IPS-20b (cell line): ENCODE results near the gene PKHD1.

Experiments used
- H3K27ac ChIP-seq: one replicate; pipeline ENCODE4 v1.5.1; 2013; ENCODE audit warnings: low read length
- H3K27me3 ChIP-seq: 2 replicates; pipeline ENCODE4 v1.6.1; 2013; ENCODE audit warnings: mild to moderate bottlenecking, low read length, inconsistent platforms; ENCODE audit not compliant: insufficient read depth
- H3K36me3 ChIP-seq: 2 replicates; pipeline ENCODE4 v1.6.1; 2013; ENCODE audit warnings: low read depth, mild to moderate bottlenecking, inconsistent platforms, low read length, moderate library complexity; ENCODE audit not compliant: insufficient read depth
- H3K4me1 ChIP-seq: 2 replicates; pipeline ENCODE4 v1.6.1; 2013; ENCODE audit warnings: mild to moderate bottlenecking, control low read depth, inconsistent platforms, low read length, moderate library complexity; ENCODE audit not compliant: insufficient read depth
- H3K4me3 ChIP-seq: 2 replicates; pipeline ENCODE4 v1.5.1; 2013; ENCODE audit warnings: mild to moderate bottlenecking, low read length, inconsistent platforms
- H3K9ac ChIP-seq: 2 replicates; pipeline ENCODE4 v1.6.1; 2013; ENCODE audit warnings: low read depth, mild to moderate bottlenecking, inconsistent platforms, low read length, moderate library complexity
- H3K9me3 ChIP-seq: 2 replicates; pipeline ENCODE4 v1.6.1; 2013; ENCODE audit warnings: mild to moderate bottlenecking, low read depth, low read length, inconsistent platforms; ENCODE audit not compliant: insufficient read depth

Gene PKHD1

DNA sequence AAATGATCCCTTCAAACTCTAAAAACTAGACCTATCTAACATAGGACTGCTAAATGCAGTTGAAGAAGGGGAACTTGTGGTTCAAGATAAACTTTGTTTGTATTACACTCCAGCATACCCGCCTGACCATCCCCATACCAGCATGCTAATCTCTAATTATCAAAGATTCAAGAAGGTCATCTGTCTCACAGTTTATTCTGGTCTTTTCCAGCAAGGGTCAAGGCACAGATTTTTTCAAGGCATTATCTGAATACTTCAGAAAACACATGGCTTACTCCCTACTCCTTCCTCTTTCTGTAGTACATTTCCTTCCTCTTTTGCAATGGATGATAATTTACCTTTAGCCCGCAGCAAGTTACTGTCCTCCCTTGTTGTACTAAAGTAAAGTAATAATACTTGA lies 174.1 kb downstream of the PKHD1 start:
- H3K4me3 ChIP-seq, result no peak overlapping the region
- no peaks in the 10 kb centered on the region for H3K36me3 ChIP-seq
- no peak overlapping the region for H3K27ac ChIP-seq
- H3K27me3 ChIP-seq, result no peaks in the 10 kb centered on the region
- H3K9ac ChIP-seq, result no peak overlapping the region
- H3K9me3 ChIP-seq, result no peaks in the 10 kb centered on the region
- peaks cover 6% of the 10 kb centered on the region; the same call in 1 of the 2 replicates for H3K4me1 ChIP-seq

DNA sequence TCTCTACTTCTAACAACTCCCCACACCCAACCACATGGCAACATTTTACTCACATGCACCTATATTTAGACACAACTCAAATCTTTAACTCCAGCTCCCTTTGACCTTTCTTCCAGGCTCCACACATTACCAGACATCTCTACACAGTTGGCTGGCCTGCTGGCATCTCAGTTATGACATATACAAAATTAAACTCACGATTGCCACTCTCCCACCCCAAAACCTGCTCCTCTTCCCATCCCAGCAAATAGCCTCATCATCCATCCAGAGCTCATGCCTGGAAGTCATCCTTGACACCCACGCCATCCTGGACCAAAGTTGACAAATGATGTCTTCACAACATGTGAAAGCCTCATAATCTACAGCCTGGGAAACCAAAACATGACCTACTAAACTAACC lies 176.6 kb downstream of the PKHD1 start:
- no peaks in the 10 kb centered on the region for H3K36me3 ChIP-seq
- no peak overlapping the region for H3K27ac ChIP-seq
- H3K27me3 ChIP-seq, result no peaks in the 10 kb centered on the region
- peaks cover 10% of the 10 kb centered on the region; the same call in 1 of the 2 replicates for H3K4me1 ChIP-seq
- H3K9ac ChIP-seq, result no peak overlapping the region
- H3K9me3 ChIP-seq, result no peaks in the 10 kb centered on the region
- H3K4me3 ChIP-seq, result no peak overlapping the region

DNA sequence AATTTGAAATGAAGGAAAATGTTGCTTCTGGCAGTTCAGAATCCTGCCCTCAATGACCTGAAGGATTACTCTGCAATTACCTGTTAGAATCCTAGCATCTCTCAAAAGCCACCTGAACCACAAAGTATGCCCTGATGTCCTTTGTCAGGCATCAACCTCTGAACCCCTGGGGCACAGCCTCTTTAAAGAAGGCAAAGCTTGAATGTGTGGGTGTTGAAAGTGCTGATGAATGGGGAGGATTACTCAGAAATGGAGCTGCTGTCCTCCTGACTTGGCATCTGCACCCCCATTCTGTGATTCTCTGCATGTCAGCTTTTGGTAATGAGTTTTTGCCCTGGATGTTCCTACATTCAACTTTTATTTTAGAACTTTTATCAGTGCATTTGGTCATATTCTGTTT lies 179.2 kb downstream of the PKHD1 start:
- no peak overlapping the region for H3K4me3 ChIP-seq
- H3K27me3 ChIP-seq, result no peaks in the 10 kb centered on the region
- no peaks in the 10 kb centered on the region for H3K9me3 ChIP-seq
- H3K4me1 ChIP-seq, result peaks cover 10% of the 10 kb centered on the region; the same call in 1 of the 2 replicates
- no peak overlapping the region for H3K27ac ChIP-seq
- no peak overlapping the region for H3K9ac ChIP-seq
- H3K36me3 ChIP-seq, result no peaks in the 10 kb centered on the region

DNA sequence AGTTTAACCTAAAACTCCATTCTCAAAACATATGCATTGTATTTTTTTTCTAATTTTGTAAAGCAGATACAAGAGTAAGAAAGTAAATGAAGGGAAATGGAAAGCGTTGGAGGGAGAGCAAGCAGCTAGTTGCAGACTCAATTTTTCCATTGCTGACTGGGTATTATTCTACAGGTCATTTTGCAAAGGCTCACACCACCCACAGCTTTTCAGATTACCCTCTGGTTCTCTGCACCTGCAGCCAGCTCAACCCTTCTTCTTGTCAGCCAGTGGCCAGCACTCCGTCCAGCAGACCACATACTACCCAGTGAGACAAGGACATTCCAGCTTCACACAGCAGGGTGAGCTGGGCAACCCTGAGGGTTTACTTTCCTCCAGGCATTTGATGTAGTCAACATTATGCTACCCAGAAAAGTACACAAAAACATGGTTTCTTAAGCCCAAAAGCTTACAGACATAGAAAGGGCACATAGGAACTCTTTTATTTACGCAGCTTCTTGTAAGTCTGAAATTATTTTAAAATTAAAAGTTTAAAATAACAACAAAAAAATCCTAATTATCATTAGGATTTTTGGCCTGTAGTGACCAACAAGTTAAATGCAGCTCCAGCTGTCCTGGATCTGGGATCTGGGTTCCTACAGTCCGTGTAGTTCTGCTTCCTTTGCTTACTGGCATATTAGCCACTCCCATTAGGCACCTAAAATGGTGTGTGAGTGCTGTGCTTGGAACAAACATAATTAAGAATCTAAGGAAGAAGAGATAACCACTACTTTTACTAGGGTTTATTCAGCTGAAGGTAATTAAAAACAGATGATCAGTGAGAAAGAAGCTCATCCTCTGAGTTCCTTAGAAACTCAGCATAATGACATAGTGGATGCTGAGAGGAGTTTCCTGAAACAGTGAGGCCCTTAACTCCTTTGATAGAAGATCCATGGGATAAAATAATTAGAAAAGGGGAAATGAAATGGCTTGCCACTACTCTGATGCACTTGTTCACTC lies 185.3 kb downstream of the PKHD1 start:
- Histone ChIP-seq H3K4me3 (no peak overlapping the region), H3K9me3 (no peaks in the 10 kb centered on the region), H3K36me3 (no peaks in the 10 kb centered on the region), H3K4me1 (no peaks in the 10 kb centered on the region), H3K27ac (no peak overlapping the region), H3K27me3 (no peaks in the 10 kb centered on the region), H3K9ac (no peak overlapping the region)

DNA sequence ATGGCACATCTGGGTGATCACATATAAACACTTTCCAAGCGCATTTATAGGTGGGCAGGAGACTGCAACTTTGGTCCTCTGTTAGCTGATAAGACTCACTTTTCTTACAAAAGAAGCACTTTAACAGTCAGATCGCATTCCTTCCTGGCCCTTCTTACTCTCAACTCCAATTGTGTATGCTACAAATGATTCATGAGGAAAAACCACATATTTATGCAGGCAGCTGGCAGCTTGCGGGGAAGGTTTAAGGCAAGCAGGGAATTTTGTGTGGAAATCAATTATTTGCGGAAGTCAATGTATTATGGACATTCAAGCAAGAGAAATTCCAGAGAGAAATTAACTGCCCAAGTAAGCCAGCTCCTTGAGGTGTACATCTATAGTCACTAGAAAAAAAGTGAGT lies 194.0 kb downstream of the PKHD1 start:
- no peaks in the 10 kb centered on the region for H3K4me1 ChIP-seq
- no peak overlapping the region for H3K27ac ChIP-seq
- no peak overlapping the region for H3K9ac ChIP-seq
- H3K9me3 ChIP-seq, result no peaks in the 10 kb centered on the region
- no peaks in the 10 kb centered on the region for H3K36me3 ChIP-seq
- H3K27me3 ChIP-seq, result no peaks in the 10 kb centered on the region
- H3K4me3 ChIP-seq, result no peak overlapping the region

DNA sequence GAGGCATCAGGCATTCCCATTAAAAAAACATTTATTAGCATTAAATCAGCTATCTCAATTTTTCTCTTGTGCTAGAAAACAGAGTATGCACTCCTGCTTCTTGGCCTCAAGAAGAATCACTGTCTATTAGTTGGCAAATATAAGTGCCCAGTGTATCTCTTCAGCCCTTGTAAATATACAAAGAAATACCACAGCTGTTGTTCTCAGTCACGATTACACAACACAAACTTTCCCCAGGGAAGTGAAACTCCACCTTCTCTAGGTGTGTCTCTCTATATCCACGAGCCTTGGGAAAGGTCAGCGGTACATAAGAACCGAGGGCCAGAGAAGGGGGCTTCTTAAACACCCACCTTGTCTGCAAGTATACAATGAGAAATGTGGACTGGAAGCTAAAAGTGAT lies 194.7 kb downstream of the PKHD1 start:
- Histone ChIP-seq H3K36me3 (no peaks in the 10 kb centered on the region), H3K27me3 (no peaks in the 10 kb centered on the region), H3K27ac (no peak overlapping the region), H3K9me3 (no peaks in the 10 kb centered on the region), H3K4me1 (no peaks in the 10 kb centered on the region), H3K4me3 (no peak overlapping the region), H3K9ac (no peak overlapping the region)

DNA sequence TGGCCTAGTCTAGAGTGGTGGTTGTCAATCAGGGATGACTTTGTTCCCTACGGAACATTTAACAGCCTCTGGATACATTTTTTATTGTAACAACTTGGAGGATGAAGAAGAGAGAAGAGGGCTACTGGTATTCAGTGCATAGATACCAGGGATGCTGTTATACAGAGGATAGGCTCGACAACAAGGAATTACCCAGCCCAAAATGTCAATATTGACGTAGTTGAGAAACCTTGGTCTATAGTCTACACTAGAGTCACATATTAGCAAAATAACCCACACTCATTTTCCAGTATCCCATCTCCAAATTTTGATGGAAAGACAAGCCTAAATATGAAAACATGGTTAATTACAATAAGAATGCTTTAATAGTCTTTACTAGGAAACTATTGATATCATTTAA lies 195.1 kb downstream of the PKHD1 start:
- Histone ChIP-seq H3K9me3 (no peaks in the 10 kb centered on the region), H3K27me3 (no peaks in the 10 kb centered on the region)

DNA sequence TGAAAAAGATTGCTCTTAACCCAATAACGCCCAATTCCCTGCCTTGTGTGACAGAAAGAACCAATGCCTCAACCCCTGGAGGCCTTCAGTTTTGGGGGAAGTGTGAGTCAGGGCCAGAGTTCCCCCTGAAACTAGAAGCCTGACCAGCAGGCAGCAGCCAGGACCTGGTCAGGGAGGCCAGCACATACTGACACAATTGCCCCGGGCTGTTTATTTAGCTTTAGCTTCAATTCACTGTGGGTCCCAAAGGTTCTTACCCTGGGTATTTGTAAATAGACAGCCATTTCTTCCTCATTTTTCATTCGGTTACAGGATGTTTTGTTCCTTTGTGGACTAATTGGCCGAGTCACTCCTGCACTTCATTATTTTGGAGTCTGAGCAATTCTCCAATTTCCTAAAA lies 195.6 kb downstream of the PKHD1 start:
- H3K4me3 ChIP-seq, result no peak overlapping the region
- no peak overlapping the region for H3K9ac ChIP-seq
- no peaks in the 10 kb centered on the region for H3K36me3 ChIP-seq
- H3K27me3 ChIP-seq, result no peaks in the 10 kb centered on the region
- H3K4me1 ChIP-seq, result no peaks in the 10 kb centered on the region
- H3K27ac ChIP-seq, result no peak overlapping the region
- H3K9me3 ChIP-seq, result no peaks in the 10 kb centered on the region

More for the DNA sequence above, 195.1 kb downstream of the PKHD1 start:
- no peaks in the 10 kb centered on the region for H3K4me1 ChIP-seq
- H3K36me3 ChIP-seq, result no peaks in the 10 kb centered on the region
- H3K9ac ChIP-seq, result no peak overlapping the region
- H3K4me3 ChIP-seq, result no peak overlapping the region
- no peak overlapping the region for H3K27ac ChIP-seq

DNA sequence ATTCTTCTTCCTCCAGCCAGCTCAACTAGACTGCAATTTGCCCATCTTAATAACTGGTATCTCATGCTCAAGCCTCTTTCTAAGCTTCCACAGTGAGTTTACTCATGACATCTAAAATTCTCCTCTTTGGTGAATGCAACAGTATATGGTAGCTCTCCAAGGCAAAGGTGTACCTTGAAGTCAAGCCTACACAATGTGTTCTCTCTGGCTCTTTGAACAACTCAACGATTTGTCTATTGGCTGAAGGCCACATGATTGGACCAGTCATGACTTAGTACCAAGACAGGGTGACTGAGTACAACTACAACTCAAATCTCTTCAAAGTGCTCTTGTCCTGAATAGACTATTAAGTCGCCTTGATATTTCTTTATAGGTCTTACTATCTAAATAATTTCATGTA lies 199.6 kb downstream of the PKHD1 start:
- Histone ChIP-seq H3K36me3 (no peaks in the 10 kb centered on the region), H3K27ac (no peak overlapping the region), H3K9me3 (no peaks in the 10 kb centered on the region), H3K4me1 (no peaks in the 10 kb centered on the region; the same call in 1 of the 2 replicates), H3K27me3 (no peaks in the 10 kb centered on the region), H3K4me3 (no peak overlapping the region), H3K9ac (no peak overlapping the region)

DNA sequence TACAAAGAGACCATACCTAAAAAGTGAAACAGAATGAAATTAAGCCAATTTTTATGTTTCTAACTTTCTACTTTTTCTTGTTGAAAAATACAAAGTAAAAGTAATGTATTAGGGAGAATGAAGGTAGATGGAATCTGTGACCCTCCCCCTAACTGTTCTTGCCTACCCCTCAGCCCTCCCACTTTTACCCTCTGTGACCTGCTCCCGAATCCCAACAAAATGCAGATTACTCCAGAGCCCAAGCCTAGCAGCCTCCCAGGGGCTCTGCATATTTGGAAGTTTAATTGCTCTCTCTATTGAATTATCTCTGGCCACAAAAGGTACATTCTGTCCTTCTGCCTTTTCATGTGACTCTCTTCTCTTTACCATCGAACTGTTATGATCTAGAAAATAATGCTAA lies 201.5 kb downstream of the PKHD1 start:
- Histone ChIP-seq H3K4me1 (no peaks in the 10 kb centered on the region; the same call in 1 of the 2 replicates), H3K27ac (no peak overlapping the region), H3K36me3 (no peaks in the 10 kb centered on the region), H3K9ac (no peak overlapping the region), H3K9me3 (no peaks in the 10 kb centered on the region), H3K4me3 (no peak overlapping the region), H3K27me3 (no peaks in the 10 kb centered on the region)

DNA sequence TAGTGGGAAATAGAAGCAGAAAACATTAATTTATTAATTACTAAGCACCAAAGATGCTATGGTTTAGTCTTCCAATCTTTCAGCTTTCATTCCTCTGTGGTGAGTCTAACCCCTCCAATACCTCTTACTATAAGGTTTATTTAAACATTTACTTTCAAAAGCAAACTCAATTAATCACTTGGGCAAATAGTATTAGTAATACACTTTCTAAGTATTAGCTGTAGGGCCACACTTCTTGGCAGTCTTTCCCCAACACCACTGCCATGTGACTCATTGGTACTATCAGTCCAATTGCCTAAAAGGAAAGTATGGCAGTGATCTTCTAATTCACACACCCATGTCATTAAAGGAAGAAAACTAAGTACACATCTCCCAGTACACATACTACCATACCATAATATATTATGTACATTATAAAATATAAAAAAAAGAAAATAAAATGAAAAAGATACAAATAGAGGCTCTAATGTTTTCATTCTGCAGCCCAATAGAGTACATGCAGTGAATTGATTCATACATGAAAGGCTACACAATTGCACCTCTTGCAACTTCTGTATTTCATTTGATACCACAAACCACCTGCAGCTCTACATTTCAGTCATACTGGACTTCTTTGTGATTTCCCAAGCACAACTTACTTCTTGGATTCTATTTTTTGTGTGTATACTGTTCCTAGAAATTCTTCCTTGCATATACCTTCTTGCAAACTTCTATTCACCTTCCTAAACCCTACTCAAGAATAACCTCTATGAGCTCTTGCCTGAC lies 218.6 kb downstream of the PKHD1 start:
- H3K4me3 ChIP-seq, result no peak overlapping the region
- no peaks in the 10 kb centered on the region for H3K36me3 ChIP-seq
- no peak overlapping the region for H3K9ac ChIP-seq
- no peaks in the 10 kb centered on the region for H3K27me3 ChIP-seq
- no peaks in the 10 kb centered on the region for H3K9me3 ChIP-seq
- no peak overlapping the region for H3K27ac ChIP-seq
- H3K4me1 ChIP-seq, result peaks cover 7% of the 10 kb centered on the region; the same call in 1 of the 2 replicates
